Immature natural killer cell (primary cell): ENCODE results near the gene PDZD8. TPM values are rescaled to one million over a fixed set of nuclear protein-coding genes. Genes with fewer than 3 reads are reported as not detected.

Source experiments
- polyA plus RNA-seq, 3 donors: library from polyadenylated mRNA; unstranded; fragments of 300-500 nt; fragmentation: Illumina TruSeq; gene quantifications; one replicate each; pipeline ENCODE4 v1.2.3, GENCODE V29; 2021

Gene PDZD8
- polyA plus RNA-seq, 3 donors from 2014 or later, result 9.7 to 23.7 (median 12.3) TPM

Other genes with a start within 250 kb of the PDZD8 start
- gene VAX1, start 237.2 kb downstream of the PDZD8 start, polyA plus RNA-seq, result not detected
- not detected for gene KCNK18, start 178.0 kb downstream of the PDZD8 start, polyA plus RNA-seq
- gene SLC18A2, start 134.3 kb downstream of the PDZD8 start, polyA plus RNA-seq, result under 1 TPM in 1 of 3 donors, not detected in 2; 0.41 TPM
- gene EMX2, start 167.3 kb upstream of the PDZD8 start, polyA plus RNA-seq, result not detected